ENCODE results near the gene ST3GAL3.
A peak's percentile ranks its signal among the peaks of the same experiment; 100 is the strongest.

ST3GAL3 gene

DNA sequence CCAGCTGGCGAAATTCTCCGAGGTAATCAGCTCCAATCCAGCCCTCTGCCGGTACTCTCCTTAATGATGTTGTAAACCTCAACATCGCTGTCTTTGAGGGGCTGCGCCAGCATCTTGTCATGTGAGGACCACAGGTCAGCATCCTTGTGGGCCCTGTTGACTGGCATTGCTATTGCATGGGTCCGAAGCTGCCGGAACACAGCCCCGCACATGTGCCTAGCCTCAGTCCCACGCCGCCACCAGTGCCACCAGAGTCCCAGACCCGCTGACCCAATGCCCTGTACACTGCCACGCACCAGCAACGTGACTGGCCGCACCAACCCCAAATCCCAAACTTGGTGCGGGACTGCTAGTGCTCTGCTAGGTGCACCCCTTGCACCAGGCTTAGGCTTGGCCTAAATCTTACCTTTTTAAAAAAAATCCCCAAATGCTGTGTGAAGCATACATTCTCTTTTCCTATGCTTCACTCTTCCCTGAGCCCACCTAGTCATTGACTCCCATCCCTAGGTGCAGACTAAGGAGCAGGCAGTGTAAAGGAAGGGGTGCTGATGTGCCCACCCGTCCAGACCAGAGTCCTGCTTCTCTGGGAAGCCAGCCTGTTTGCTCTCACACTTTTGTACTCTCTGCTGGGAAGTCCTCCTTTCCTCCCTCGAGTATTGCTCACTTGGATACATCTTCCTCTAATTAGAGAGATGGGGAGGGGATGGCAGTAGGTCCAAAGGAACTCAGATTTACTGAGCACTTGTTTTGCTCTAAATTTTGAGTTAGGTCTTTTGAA, 144.4 kb downstream of the ST3GAL3 start:
- no peak for DNase-seq (ENCODE audit: low spot score)

DNA sequence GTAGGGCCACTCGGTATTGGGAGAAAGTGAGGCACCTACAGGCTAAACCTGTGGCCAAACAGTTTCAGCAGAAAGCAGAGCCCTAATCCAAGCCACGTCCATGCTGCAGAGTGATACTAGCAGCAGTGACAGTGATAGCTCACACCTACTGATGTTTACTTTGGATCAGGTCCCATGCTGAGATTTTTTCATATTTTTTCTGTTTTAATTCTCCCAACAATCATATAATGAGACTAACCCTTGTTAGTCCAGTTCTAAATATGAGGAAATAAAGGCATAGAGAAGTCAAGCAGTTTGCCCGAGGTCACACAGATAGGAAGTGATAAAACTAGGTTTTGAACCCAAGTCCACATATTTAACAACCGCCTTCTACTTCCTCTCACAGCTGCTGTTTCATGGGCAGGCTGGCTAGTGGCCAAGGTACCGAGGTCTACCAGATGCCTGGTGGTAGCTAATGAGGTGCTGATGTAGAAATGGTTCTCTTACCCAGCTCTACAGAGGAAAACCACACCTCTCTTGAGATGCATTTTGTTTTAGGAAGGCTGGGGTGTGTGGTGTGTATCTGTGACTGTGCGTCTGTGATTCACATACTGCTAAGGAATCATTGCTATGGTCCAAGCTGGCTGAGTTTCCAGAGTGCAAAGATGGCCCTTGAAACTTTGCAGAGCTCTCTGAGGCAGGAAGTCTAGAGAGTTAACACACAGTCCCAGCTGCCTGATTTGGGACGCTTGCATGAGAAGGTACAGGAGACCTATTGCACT, 146.0 kb downstream of the ST3GAL3 start:
- DNase-seq (ENCODE audit: low spot score): peak; percentile 78

GRCh38 chr1:43854473-43854872, 147.1 kb downstream of the ST3GAL3 start:
- DNase-seq (ENCODE audit: low spot score): no peak

DNA sequence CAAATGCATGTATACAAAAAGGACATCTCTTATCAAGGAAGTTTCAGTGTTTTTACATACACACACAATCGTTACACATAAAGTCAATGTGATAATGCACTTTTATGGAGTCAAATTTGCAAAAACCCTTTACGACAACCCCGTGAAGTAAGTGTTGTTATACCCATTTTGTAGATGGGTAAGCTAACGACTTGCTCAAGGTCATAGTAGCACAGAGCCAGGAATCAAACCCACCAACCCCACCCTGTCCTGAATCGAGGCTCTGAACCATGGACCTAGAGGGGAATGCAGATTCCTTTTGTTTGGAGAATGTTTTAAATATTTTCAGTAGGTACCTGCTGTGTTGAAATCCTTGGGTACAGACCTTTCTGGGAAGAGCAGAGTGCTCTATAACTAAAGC, 148.9 kb downstream of the ST3GAL3 start:
- DNase-seq (ENCODE audit: low spot score): no peak

DNA sequence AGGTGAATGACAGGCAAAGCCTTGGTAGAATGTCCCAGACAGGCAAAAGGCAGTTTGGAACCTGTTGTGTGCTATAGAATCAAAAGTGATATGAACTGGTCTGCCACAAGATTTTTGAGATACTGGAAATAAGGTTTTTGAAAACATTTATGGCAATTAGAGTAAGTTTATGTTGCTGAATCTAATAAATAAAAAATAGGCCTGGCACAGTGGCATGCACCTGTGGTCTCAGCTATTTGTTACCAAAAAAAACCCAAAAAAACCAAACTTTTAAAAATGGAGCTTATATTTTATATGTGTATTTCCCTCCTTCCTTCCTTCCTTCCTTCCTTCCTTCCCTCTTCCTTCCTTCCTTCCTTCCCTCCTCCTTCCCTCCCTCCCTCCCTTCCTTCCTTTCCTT, 149.8 kb downstream of the ST3GAL3 start:
- DNase-seq (ENCODE audit: low spot score): no peak

DNA sequence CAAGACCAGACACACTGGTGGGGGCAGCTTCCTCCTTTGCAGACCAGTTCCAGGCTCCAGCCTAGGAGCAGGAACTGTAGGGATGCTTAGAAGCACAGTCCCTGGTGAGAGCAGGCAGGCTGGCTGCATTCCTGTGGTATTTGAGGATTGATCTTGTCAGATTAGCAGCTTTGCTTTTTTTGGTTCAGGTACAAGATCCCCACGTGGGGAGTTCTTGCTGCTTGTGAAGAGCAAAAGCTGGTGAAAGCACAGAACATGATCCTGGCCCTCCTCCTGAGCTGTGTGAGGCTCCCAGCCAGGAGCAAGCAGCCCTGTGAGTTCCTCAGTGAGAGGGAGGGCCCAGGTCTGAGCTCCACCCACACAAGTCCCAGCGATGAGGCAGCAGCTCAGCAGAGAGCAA, 151.0 kb downstream of the ST3GAL3 start:
- DNase-seq (ENCODE audit: low spot score): peak; percentile 95

DNA sequence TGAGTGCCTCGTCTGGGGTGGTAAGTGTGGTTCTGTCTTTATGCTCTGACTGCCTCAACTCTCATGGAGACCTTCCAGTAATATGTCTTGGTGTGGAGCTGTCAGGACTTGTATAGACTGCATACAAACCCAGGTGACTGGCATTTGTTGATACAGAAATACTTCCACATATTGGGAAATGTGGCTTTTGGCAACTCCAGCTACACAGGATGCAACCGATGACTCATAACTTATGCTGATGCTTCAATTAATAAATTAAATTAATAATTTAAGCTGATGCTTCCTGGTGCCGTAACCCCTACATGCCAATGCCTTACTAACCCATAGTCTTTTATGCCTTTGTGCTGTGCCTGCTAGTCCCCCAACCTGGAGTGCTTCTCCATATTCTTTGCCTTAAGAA, 154.0 kb downstream of the ST3GAL3 start:
- no peak for DNase-seq (ENCODE audit: low spot score)

GRCh38 chr1:43861988-43862735, 154.8 kb downstream of the ST3GAL3 start:
- DNase-seq (ENCODE audit: low spot score): no peak

GRCh38 chr1:43864111-43865045, 157.0 kb downstream of the ST3GAL3 start:
- no peak for DNase-seq (ENCODE audit: low spot score)

DNA sequence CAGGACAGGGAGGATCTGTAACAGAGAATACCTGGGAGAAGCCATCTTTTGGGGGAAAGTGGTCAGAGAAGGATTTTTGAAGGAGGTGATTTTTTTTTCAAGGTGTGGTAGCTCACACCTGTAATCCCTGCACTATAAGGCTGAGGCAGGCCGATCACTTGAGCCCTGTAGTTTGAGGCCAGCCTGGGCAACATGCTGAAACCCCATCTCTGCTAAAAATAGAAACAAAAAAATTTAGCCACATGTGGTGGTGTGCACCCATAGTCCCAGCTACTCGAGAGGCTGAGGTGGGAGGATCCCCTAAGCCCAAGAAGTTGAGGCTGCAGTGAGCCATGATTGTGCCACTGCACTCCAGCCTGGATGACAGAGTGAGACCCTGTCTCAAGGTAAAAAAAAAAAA, 158.9 kb downstream of the ST3GAL3 start:
- DNase-seq (ENCODE audit: low spot score): no peak

- DNase-seq (ENCODE audit: low spot score): peak; percentile 55
These were observed 160.8 kb downstream of the ST3GAL3 start for GRCh38 chr1:43867976-43868740.

DNA sequence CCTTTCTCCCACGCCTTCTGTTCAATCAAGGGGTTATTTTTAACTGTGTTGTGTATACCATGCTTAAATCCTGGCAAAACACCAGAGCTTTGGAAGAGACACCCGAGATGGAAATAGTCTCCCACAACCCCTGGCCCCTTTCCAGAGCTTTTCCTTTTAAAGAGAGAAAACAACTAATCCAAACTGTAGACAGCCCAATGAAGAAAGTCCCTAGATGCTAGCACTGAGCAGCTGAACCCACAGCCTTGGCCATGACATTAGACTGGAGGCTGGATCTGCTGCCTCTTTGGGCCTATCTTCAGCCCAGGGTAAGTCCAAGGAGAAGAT, 161.4 kb downstream of the ST3GAL3 start:
- no peak for DNase-seq (ENCODE audit: low spot score)

- DNase-seq (ENCODE audit: low spot score): no peak
These were observed 163.0 kb downstream of the ST3GAL3 start for GRCh38 chr1:43870306-43870705.

GRCh38 chr1:43871181-43871910, 164.0 kb downstream of the ST3GAL3 start:
- no peak for DNase-seq (ENCODE audit: low spot score)

DNA sequence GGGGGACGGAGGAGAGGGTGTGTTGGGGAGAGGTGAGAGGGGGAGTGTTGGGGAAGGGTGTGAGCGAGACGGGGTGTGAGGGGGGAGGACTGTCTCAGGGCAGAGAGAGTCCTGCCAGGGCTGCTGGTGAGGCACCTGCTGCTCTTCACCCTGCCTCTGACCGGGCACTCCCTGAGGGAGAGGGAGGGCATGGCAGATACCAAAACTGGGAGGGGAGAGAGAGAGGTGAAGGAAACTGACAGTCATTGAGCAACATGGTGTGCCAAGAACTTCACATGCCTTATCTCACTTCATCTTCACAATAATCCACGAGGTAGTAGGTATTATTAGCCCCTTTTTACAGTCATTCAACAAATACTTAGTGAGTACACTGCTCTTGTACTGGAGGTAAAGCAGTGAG, 164.9 kb downstream of the ST3GAL3 start:
- no peak for DNase-seq (ENCODE audit: low spot score)

- DNase-seq (ENCODE audit: low spot score): no peak
These were observed 166.5 kb downstream of the ST3GAL3 start for GRCh38 chr1:43873851-43874250.

GRCh38 chr1:43874716-43875115, 167.4 kb downstream of the ST3GAL3 start:
- DNase-seq (ENCODE audit: low spot score): no peak

GRCh38 chr1:43875331-43875730, 168.0 kb downstream of the ST3GAL3 start:
- DNase-seq (ENCODE audit: low spot score): no peak

- DNase-seq (ENCODE audit: low spot score): no peak
These were observed 169.8 kb downstream of the ST3GAL3 start for GRCh38 chr1:43877101-43877500.

DNA sequence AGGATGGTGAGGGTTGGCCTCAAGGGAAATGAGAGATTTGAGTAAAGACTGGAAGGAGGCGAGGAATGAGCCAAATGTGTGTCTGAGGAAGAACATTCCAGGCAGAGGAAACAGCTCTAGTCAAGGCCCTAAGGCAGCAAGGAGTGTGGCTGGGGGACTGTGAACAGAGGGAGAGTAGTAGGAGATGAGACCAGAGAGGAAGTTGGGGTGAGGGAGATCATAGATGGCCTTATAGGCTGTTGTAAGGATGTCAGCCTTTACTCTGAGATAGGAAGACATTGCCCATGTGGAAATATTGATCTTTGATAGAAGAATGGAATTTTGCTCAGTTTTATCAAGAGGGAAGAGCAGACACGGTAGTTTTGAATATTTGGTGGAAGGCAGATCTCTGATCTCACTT, 171.1 kb downstream of the ST3GAL3 start:
- no peak for DNase-seq (ENCODE audit: low spot score)
